PC-3 (cell line): Measurements from ENCODE around the gene WNT3. TPM values are rescaled to one million over a fixed set of nuclear protein-coding genes. Genes with fewer than 3 reads are reported as not detected.

ENCODE experiments used
- ATAC-seq: fragments of 200-7000 bp; cut with Tn5 transposase; 2 replicates; pipeline ENCODE4 v1.9.1; 2020; ENCODE audit warnings: mild to moderate bottlenecking, moderate library complexity
- BruUV-seq: library from RNA; stranded (reverse); fragments of 400-500 nt; replicated peaks from 2 replicates; lab custom pipeline; 2021; lab: Mats Ljungman, UMichigan
- CTCF ChIA-PET: fragments of 300-600 bp; sonication (Branson Sonifier 250); formaldehyde crosslinking; loops from one replicate; lab custom pipeline; 2022; ENCODE audit warnings: antibody characterized with exemption; lab: Charles Lee
- POLR2A ChIA-PET: fragments of 300-600 bp; sonication (Branson Sonifier 250); formaldehyde crosslinking; loops from one replicate; lab custom pipeline; 2022; ENCODE audit warnings: antibody characterized with exemption; ENCODE audit not compliant: unreplicated experiment; lab: Charles Lee
- DNase-seq: peaks from one replicate; pipeline ENCODE4 v3.0.0-alpha.2; 2015
- H2AFZ ChIP-seq: fragments of 300-600 bp; sonication (generic); 2 replicates; pipeline ENCODE4 v1.6.0; 2016; ENCODE audit warnings: antibody characterized with exemption, low read length
- H3F3A ChIP-seq: fragments of 300-600 bp; sonication (generic); one replicate; pipeline ENCODE4 v1.6.0; 2017; ENCODE audit warnings: antibody characterized with exemption, low read length, control low read depth, mild to moderate bottlenecking; ENCODE audit not compliant: unreplicated experiment
- H3K27ac ChIP-seq: fragments of 300-600 bp; sonication (generic); 2 replicates; pipeline ENCODE4 v1.5.1; 2016; ENCODE audit warnings: mild to moderate bottlenecking, low read length
- H3K27me3 ChIP-seq: fragments of 300-600 bp; sonication (generic); 2 replicates; pipeline ENCODE4 v1.6.1; 2016; ENCODE audit warnings: low read length, mixed read lengths
- H3K36me3 ChIP-seq: fragments of 300-600 bp; sonication (generic); 2 replicates; pipeline ENCODE4 v1.6.1; 2016; ENCODE audit warnings: low read depth, mixed run types, low read length, mixed read lengths
- H3K4me1 ChIP-seq: fragments of 300-600 bp; sonication (generic); 2 replicates; pipeline ENCODE4 v1.5.1; 2016; ENCODE audit warnings: low read length; ENCODE audit not compliant: insufficient read depth
- H3K4me2 ChIP-seq: fragments of 300-600 bp; sonication (generic); 2 replicates; pipeline ENCODE4 v1.6.0; 2016; ENCODE audit warnings: low read length
- H3K4me3 ChIP-seq: fragments of 300-600 bp; sonication (generic); 2 replicates; pipeline ENCODE4 v1.5.1; 2016; ENCODE audit warnings: mild to moderate bottlenecking, low read length, mixed read lengths
- H3K79me2 ChIP-seq: fragments of 300-600 bp; sonication (generic); 2 replicates; pipeline ENCODE4 v1.6.1; 2017; ENCODE audit warnings: low read length, mixed read lengths
- H3K9ac ChIP-seq: fragments of 300-600 bp; sonication (generic); 2 replicates; pipeline ENCODE4 v1.6.0; 2016; ENCODE audit warnings: mild to moderate bottlenecking, low read length
- H3K9me2 ChIP-seq: fragments of 300-600 bp; sonication (generic); replicated peaks from 2 replicates; pipeline ENCODE4 v1.6.1; 2016; ENCODE audit warnings: mixed run types, low read length, mixed read lengths
- H3K9me3 ChIP-seq: fragments of 300-600 bp; sonication (generic); 2 replicates; pipeline ENCODE4 v1.6.1; 2016; ENCODE audit warnings: low read length, mixed read lengths
- H4K20me1 ChIP-seq: fragments of 300-600 bp; sonication (generic); 2 replicates; pipeline ENCODE4 v1.6.1; 2016; ENCODE audit warnings: low read length, mixed read lengths
- CTCF ChIP-seq: fragments of 300-600 bp; sonication (generic); conservative IDR thresholded peaks from 2 replicates; pipeline ENCODE4 v1.5.1; 2017; ENCODE audit warnings: antibody characterized with exemption, low read depth, mild to moderate bottlenecking, low read length
- EZH2 ChIP-seq: fragments of 300-600 bp; sonication (generic); IDR thresholded peaks from one replicate; pipeline ENCODE4 v1.6.1; 2017; ENCODE audit warnings: antibody characterized with exemption, mild to moderate bottlenecking, low read length; ENCODE audit not compliant: unreplicated experiment
- EZH2phosphoT487 ChIP-seq: fragments of 300-600 bp; sonication (generic); IDR thresholded peaks from 2 replicates; pipeline ENCODE4 v1.6.1; 2018; ENCODE audit warnings: mild to moderate bottlenecking, antibody characterized with exemption, low read length, borderline replicate concordance
- intact Hi-C: fragments of 100-400 bp; cut with micrococcal nuclease; formaldehyde crosslinking; loops from 2 replicates; pipeline ENCODE4 v1.9.0; 2023
- total RNA-seq: library from RNA; depleted of rRNA; stranded (reverse); fragments of >200 nt; gene quantifications from 2 replicates; pipeline ENCODE4 v1.2.3, GENCODE V29; 2014

WNT3 gene
- total RNA-seq, 1 experiment from 2014 or later = 4.9 TPM

DNA sequence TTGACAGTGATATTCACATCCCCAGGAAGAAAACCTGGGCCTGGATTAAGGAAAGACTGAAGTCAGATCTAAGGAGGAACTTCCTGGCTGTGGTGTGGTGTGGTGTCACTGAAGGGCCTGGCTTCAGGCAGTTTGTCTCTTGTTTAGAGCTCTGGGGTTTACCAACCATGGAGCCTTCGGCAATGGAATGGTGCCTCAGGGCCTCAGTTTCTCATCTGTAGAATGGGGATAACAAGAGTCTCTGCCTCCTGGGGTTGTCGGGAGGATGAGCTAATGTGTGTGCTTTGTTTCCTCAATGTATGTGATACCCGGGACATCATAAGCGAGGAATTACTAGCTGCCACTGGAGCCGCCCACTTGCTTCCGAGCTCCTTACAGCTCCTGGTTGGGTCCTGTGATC lies 12.7 kb downstream of the WNT3 start:
- POLR2A ChIA-PET = interaction anchor here (0.7 kb wide), 1 partner anchor 379 kb away, joined by 4 read pairs; no protein-coding TSS in a partner anchor
- Histone ChIP-seq H3K9ac (no peak overlapping the region), H4K20me1 (no peaks in the 10 kb centered on the region), H3K36me3 (no peaks in the 10 kb centered on the region), H3K4me1 (no peaks in the 10 kb centered on the region), H3K4me2 (no peak overlapping the region), H3K79me2 (no peaks in the 10 kb centered on the region), H3F3A (no peaks in the 10 kb centered on the region), H3K27ac (no peak overlapping the region), H3K9me2 (no peaks in the 10 kb centered on the region), H2AFZ (no peak overlapping the region), H3K27me3 (no peaks in the 10 kb centered on the region), H3K9me3 (no peaks in the 10 kb centered on the region), H3K4me3 (no peak overlapping the region)
- DNase-seq = no peak
- TF ChIP-seq EZH2phosphoT487 (no peak), CTCF (no peak), EZH2 (no peak)
- no peak for ATAC-seq
- BruUV-seq = no TSS peak
- intact Hi-C loops = no loop called here
- CTCF ChIA-PET = no interaction called here

GRCh38 chr17:46803544-46803943 lies 14.9 kb downstream of the WNT3 start:
- BruUV-seq = no TSS peak
- intact Hi-C loops = no loop called here
- H3K4me1 ChIP-seq = no peaks in the 10 kb centered on the region
- TF ChIP-seq EZH2phosphoT487 = no peak
- TF ChIP-seq EZH2 = no peak
- no peak for TF ChIP-seq CTCF
- DNase-seq (no peak), ATAC-seq (no peak)
- H4K20me1 ChIP-seq = no peaks in the 10 kb centered on the region
- no peak overlapping the region for H2AFZ ChIP-seq
- no peaks in the 10 kb centered on the region for H3K79me2 ChIP-seq
- H3K9me2 ChIP-seq = no peaks in the 10 kb centered on the region
- no peak overlapping the region for H3K4me2 ChIP-seq
- no peaks in the 10 kb centered on the region for H3K36me3 ChIP-seq
- H3K27ac ChIP-seq = no peak overlapping the region
- no peak overlapping the region for H3K4me3 ChIP-seq
- ChIA-PET POLR2A (no interaction called here), CTCF (no interaction called here)
- no peaks in the 10 kb centered on the region for H3K27me3 ChIP-seq
- H3F3A ChIP-seq = no peaks in the 10 kb centered on the region
- no peaks in the 10 kb centered on the region for H3K9me3 ChIP-seq
- H3K9ac ChIP-seq = no peak overlapping the region

DNA sequence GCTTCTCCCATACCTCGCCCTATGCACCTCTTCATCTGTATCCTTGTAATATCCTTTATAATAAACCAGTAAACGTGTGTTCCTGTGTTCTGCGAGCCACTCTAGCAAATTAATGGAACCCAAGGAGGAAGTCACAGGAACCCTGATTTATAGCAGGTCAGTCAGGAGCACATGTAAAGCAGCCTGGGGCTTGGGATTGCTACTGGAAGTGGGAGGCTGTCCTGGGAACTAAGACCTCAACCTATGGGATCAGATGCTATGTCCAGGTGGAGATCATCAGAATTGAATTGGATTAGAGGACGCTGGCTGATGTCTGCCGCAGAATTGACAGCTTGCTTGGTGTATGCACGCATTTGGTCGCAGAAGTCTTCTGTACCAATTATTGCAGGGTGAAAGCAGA lies 15.7 kb downstream of the WNT3 start:
- DNase-seq = no peak
- no peak for TF ChIP-seq EZH2phosphoT487
- TF ChIP-seq CTCF = no peak
- no peak for TF ChIP-seq EZH2
- H2AFZ ChIP-seq = no peak overlapping the region
- BruUV-seq = no TSS peak
- H3K9me2 ChIP-seq = no peaks in the 10 kb centered on the region
- no peak overlapping the region for H3K27ac ChIP-seq
- ChIA-PET POLR2A (no interaction called here), CTCF (no interaction called here)
- H3K9me3 ChIP-seq = no peaks in the 10 kb centered on the region
- intact Hi-C loops = no loop called here
- H3K4me2 ChIP-seq = no peak overlapping the region
- no peaks in the 10 kb centered on the region for H4K20me1 ChIP-seq
- H3K4me3 ChIP-seq = no peak overlapping the region
- H3F3A ChIP-seq = no peaks in the 10 kb centered on the region
- no peak overlapping the region for H3K9ac ChIP-seq
- ATAC-seq = no peak
- no peaks in the 10 kb centered on the region for H3K36me3 ChIP-seq
- H3K27me3 ChIP-seq = no peaks in the 10 kb centered on the region
- H3K4me1 ChIP-seq = no peaks in the 10 kb centered on the region
- H3K79me2 ChIP-seq = no peaks in the 10 kb centered on the region
